Neutrophil (primary cell): ENCODE measurements around the gene SORBS2.

Experiments
- H3K27ac ChIP-seq: fragments of 200-600 bp; sonication (generic); 2 replicates; pipeline ENCODE4 v1.5.1; 2016; ENCODE audit warnings: mild to moderate bottlenecking, moderate library complexity
- H3K27me3 ChIP-seq: fragments of 200-600 bp; sonication (generic); 2 replicates; pipeline ENCODE4 v1.6.0; 2016; ENCODE audit warnings: mild to moderate bottlenecking
- H3K36me3 ChIP-seq: fragments of 200-600 bp; sonication (generic); 2 replicates; pipeline ENCODE4 v1.5.1; 2017
- H3K4me1 ChIP-seq, 2 experiments: fragments of 200-600 bp in 1 of 2; sonication (generic) in 1 of 2; 1 replicate in 1 of 2; 2 replicates in 1 of 2; pipeline versions ENCODE4 v1.5.1 to v1.6.1; 2013 to 2016; ENCODE audit warnings: low read depth in 1 of 2, low read length in 1 of 2, mild to moderate bottlenecking in 1 of 2, moderate library complexity in 1 of 2; ENCODE audit not compliant: control insufficient read depth in 1 of 2, insufficient read depth in 1 of 2
- H3K4me3 ChIP-seq, 2 experiments: fragments of 200-600 bp in 1 of 2; sonication (generic) in 1 of 2; 1 replicate in 1 of 2; 2 replicates in 1 of 2; pipeline ENCODE4 v1.5.1; 2013 to 2016; ENCODE audit warnings: low read depth in 1 of 2, low read length in 1 of 2, mild to moderate bottlenecking in 1 of 2, moderate library complexity in 1 of 2
- H3K9me3 ChIP-seq: fragments of 200-600 bp; sonication (generic); 2 replicates; pipeline ENCODE4 v1.5.1; 2016
- CTCF ChIP-seq: fragments of 200-600 bp; sonication (generic); IDR thresholded peaks from 2 replicates; pipeline ENCODE4 v1.5.1; 2016; ENCODE audit warnings: antibody characterized with exemption

SORBS2 gene

GRCh38 chr4:185786422-185786821 lies 25.6 kb downstream of the SORBS2 start:
- TF ChIP-seq CTCF, result no peak
- H3K4me3 ChIP-seq, result no peak overlapping the region
- no peak overlapping the region for H3K27ac ChIP-seq
- H3K4me1 ChIP-seq, result no peaks in the 10 kb centered on the region
- H3K27me3 ChIP-seq, result no peaks in the 10 kb centered on the region
- H3K9me3 ChIP-seq, result no peaks in the 10 kb centered on the region
- no peaks in the 10 kb centered on the region for H3K36me3 ChIP-seq

- Histone ChIP-seq H3K36me3 (no peaks in the 10 kb centered on the region), H3K4me1 (no peaks in the 10 kb centered on the region), H3K9me3 (no peaks in the 10 kb centered on the region), H3K27me3 (no peaks in the 10 kb centered on the region), H3K4me3 (no peak overlapping the region), H3K27ac (no peak overlapping the region)
- TF ChIP-seq CTCF, result no peak
These were observed 28.4 kb downstream of the SORBS2 start for GRCh38 chr4:185783574-185783973.

- Histone ChIP-seq H3K27ac (no peak overlapping the region), H3K9me3 (no peaks in the 10 kb centered on the region), H3K4me3 (no peak overlapping the region), H3K27me3 (no peaks in the 10 kb centered on the region), H3K4me1 (no peaks in the 10 kb centered on the region), H3K36me3 (no peaks in the 10 kb centered on the region)
- TF ChIP-seq CTCF, result no peak
These were observed 29.5 kb downstream of the SORBS2 start for GRCh38 chr4:185782523-185782922.

- no peak for TF ChIP-seq CTCF
- no peaks in the 10 kb centered on the region for H3K36me3 ChIP-seq
- H3K9me3 ChIP-seq, result no peaks in the 10 kb centered on the region
- no peak overlapping the region for H3K27ac ChIP-seq
- H3K4me1 ChIP-seq, result no peaks in the 10 kb centered on the region
- H3K4me3 ChIP-seq, result no peak overlapping the region
- H3K27me3 ChIP-seq, result no peaks in the 10 kb centered on the region
These were observed 30.3 kb downstream of the SORBS2 start for GRCh38 chr4:185781555-185782215.

- Histone ChIP-seq H3K27me3 (no peaks in the 10 kb centered on the region), H3K4me3 (no peak overlapping the region), H3K27ac (no peak overlapping the region), H3K36me3 (no peaks in the 10 kb centered on the region), H3K9me3 (no peaks in the 10 kb centered on the region), H3K4me1 (no peaks in the 10 kb centered on the region)
- TF ChIP-seq CTCF, result no peak
These were observed 31.5 kb downstream of the SORBS2 start for GRCh38 chr4:185780472-185780871.
